Raji (cell line): Measurements from ENCODE around the gene TSC2.

Experiments used
- POLR2A ChIP-seq: IDR thresholded peaks from 2 replicates; pipeline ENCODE4 v1.6.1; 2011; ENCODE audit warnings: low read depth, low read length, control low read depth; ENCODE audit not compliant: insufficient read depth

TSC2 gene

GRCh38 chr16:2079991-2080390 is 32.2 kb downstream of the TSC2 start:
- no peak for TF ChIP-seq POLR2A

GRCh38 chr16:2081201-2082084 is 33.7 kb downstream of the TSC2 start:
- TF ChIP-seq POLR2A: no peak

- no peak for TF ChIP-seq POLR2A
These were observed 34.6 kb downstream of the TSC2 start for GRCh38 chr16:2082171-2082982.

- no peak for TF ChIP-seq POLR2A
These were observed 35.2 kb downstream of the TSC2 start for GRCh38 chr16:2082983-2083364.

- no peak for TF ChIP-seq POLR2A
These were observed 35.6 kb downstream of the TSC2 start for GRCh38 chr16:2083409-2083808.

GRCh38 chr16:2083876-2084780 is 36.3 kb downstream of the TSC2 start:
- no peak for TF ChIP-seq POLR2A

- no peak for TF ChIP-seq POLR2A
These were observed 37.3 kb downstream of the TSC2 start for GRCh38 chr16:2084895-2085625.

- TF ChIP-seq POLR2A: no peak
These were observed 37.9 kb downstream of the TSC2 start for GRCh38 chr16:2085669-2086068.

GRCh38 chr16:2086106-2086742 is 38.4 kb downstream of the TSC2 start:
- TF ChIP-seq POLR2A: no peak

GRCh38 chr16:2086812-2087747 is 39.3 kb downstream of the TSC2 start:
- TF ChIP-seq POLR2A: no peak

GRCh38 chr16:2087748-2088631 is 40.2 kb downstream of the TSC2 start:
- no peak for TF ChIP-seq POLR2A
